Trophoblast cell (in vitro differentiated cells and primary cell): ENCODE results near the gene CNOT6.

Experiments used
- DNase-seq, 2 donors: peaks; one replicate each; pipeline ENCODE4 v3.0.0-alpha.2; 2016
- H2AFZ ChIP-seq: 2 replicates; pipeline ENCODE4 v1.6.1; 2013; ENCODE audit warnings: low read length, moderate library complexity, mild to moderate bottlenecking; ENCODE audit not compliant: insufficient read depth, poor library complexity
- H2AK5ac ChIP-seq: 2 replicates; pipeline ENCODE4 v1.6.1; 2013; ENCODE audit warnings: mild to moderate bottlenecking, low read length
- H2BK120ac ChIP-seq: 2 replicates; pipeline ENCODE4 v1.6.1; 2013; ENCODE audit warnings: low read length, mild to moderate bottlenecking, moderate library complexity; ENCODE audit not compliant: insufficient read depth, poor library complexity
- H2BK12ac ChIP-seq: 2 replicates; pipeline ENCODE4 v1.6.1; 2013; ENCODE audit warnings: mild to moderate bottlenecking, low read length, moderate library complexity
- H2BK5ac ChIP-seq: 2 replicates; pipeline ENCODE4 v1.6.1; 2013; ENCODE audit warnings: low read length, low read depth, moderate library complexity, mild to moderate bottlenecking; ENCODE audit not compliant: poor library complexity
- H3K14ac ChIP-seq: 2 replicates; pipeline ENCODE4 v1.6.1; 2013; ENCODE audit warnings: mild to moderate bottlenecking, low read length
- H3K18ac ChIP-seq: 2 replicates; pipeline ENCODE4 v1.6.1; 2013; ENCODE audit warnings: mild to moderate bottlenecking, low read length
- H3K23ac ChIP-seq: 2 replicates; pipeline ENCODE4 v1.6.1; 2013; ENCODE audit warnings: low read length
- H3K27ac ChIP-seq: 2 replicates; pipeline ENCODE4 v1.5.1; 2013; ENCODE audit warnings: low read depth, mild to moderate bottlenecking, inconsistent platforms, low read length, moderate library complexity
- H3K27me3 ChIP-seq: 2 replicates; pipeline ENCODE4 v1.6.1; 2013; ENCODE audit warnings: inconsistent platforms, mild to moderate bottlenecking, low read length, moderate library complexity; ENCODE audit not compliant: insufficient read depth
- H3K36me3 ChIP-seq, 2 experiments: 1 replicate in 1 of 2; 2 replicates in 1 of 2; pipeline ENCODE4 v1.6.1; 2013; ENCODE audit warnings: low read length in 2 of 2, mild to moderate bottlenecking in 2 of 2, moderate library complexity in 1 of 2; ENCODE audit not compliant: insufficient read depth in 2 of 2, control insufficient read depth in 1 of 2
- H3K4ac ChIP-seq: 2 replicates; pipeline ENCODE4 v1.6.1; 2013; ENCODE audit warnings: low read depth, mild to moderate bottlenecking, low read length, moderate library complexity
- H3K4me1 ChIP-seq, 2 experiments: 1 replicate in 1 of 2; 2 replicates in 1 of 2; pipeline ENCODE4 v1.6.1; 2013; ENCODE audit warnings: low read length in 2 of 2, mild to moderate bottlenecking in 2 of 2, moderate library complexity in 1 of 2; ENCODE audit not compliant: insufficient read depth in 2 of 2, control insufficient read depth in 1 of 2
- H3K4me2 ChIP-seq: 2 replicates; pipeline ENCODE4 v1.6.1; 2013; ENCODE audit warnings: inconsistent platforms, mild to moderate bottlenecking, low read length, moderate library complexity
- H3K4me3 ChIP-seq: 2 replicates; pipeline ENCODE4 v1.5.1; 2013; ENCODE audit warnings: mild to moderate bottlenecking, low read depth, low read length, inconsistent platforms
- H3K79me1 ChIP-seq: one replicate; pipeline ENCODE4 v1.6.1; 2013; ENCODE audit warnings: low read length
- H3K79me2 ChIP-seq: 2 replicates; pipeline ENCODE4 v1.6.1; 2013; ENCODE audit warnings: low read length, mild to moderate bottlenecking; ENCODE audit not compliant: control insufficient read depth, insufficient read depth, poor library complexity
- H3K9ac ChIP-seq: 2 replicates; pipeline ENCODE4 v1.6.1; 2013; ENCODE audit warnings: mild to moderate bottlenecking, low read length
- H3K9me3 ChIP-seq: 2 replicates; pipeline ENCODE4 v1.6.1; 2013; ENCODE audit warnings: low read depth, mild to moderate bottlenecking, control low read depth, inconsistent platforms, low read length; ENCODE audit not compliant: insufficient read depth
- H4K12ac ChIP-seq: 2 replicates; pipeline ENCODE4 v1.6.1; 2013; ENCODE audit warnings: low read depth, mild to moderate bottlenecking, low read length, moderate library complexity
- H4K8ac ChIP-seq: 2 replicates; pipeline ENCODE4 v1.6.1; 2013; ENCODE audit warnings: low read depth, mild to moderate bottlenecking, low read length, moderate library complexity
- H4K91ac ChIP-seq: one replicate; pipeline ENCODE4 v1.6.1; 2013; ENCODE audit warnings: low read depth, mild to moderate bottlenecking, low read length, moderate library complexity
- WGBS: extraction: QIAGEN DNeasy Blood & Tissue Kit; methylation state at CpG from one replicate; pipeline ENCODE4 v1.1.7; 2013; ENCODE audit warnings: missing lambda C conversion rate; ENCODE audit not compliant: insufficient read length, insufficient coverage; ENCODE audit errors: extremely low coverage; 5-methylcytosine and 5-hydroxymethylcytosine counted together

CNOT6 gene

GRCh38 chr5:180619563-180619915 is 125.4 kb downstream of the CNOT6 start:
- WGBS, result no CpG with 5 or more reads among the region's 22 CpGs

GRCh38 chr5:180620014-180620413 is 125.8 kb downstream of the CNOT6 start:
- Histone ChIP-seq H2BK12ac (no peak overlapping the region), H3K14ac (no peak overlapping the region), H2BK120ac (no peak overlapping the region), H3K4me1 (peaks cover 0 to 3% of the 10 kb centered on the region in 2 experiments), H3K18ac (no peak overlapping the region), H3K4ac (no peak overlapping the region), H3K27ac (no peak overlapping the region), H3K23ac (no peak overlapping the region), H4K91ac (no peak overlapping the region), H3K4me2 (no peak overlapping the region), H3K79me2 (no peaks in the 10 kb centered on the region), H4K12ac (no peak overlapping the region), H3K36me3 (no peaks in the 10 kb centered on the region), H3K27me3 (no peaks in the 10 kb centered on the region), H3K9ac (no peak overlapping the region), H3K9me3 (peaks cover 12% of the 10 kb centered on the region), H3K79me1 (no peaks in the 10 kb centered on the region), H2BK5ac (no peak overlapping the region), H4K8ac (no peak overlapping the region), H3K4me3 (no peak overlapping the region), H2AK5ac (no peak overlapping the region), H2AFZ (no peak overlapping the region)
- WGBS, result no CpG with 5 or more reads among the region's 14 CpGs
- DNase-seq, result no peak

More at GRCh38 chr5:180619563-180619915, 125.4 kb downstream of the CNOT6 start:
- Histone ChIP-seq H3K79me2 (no peaks in the 10 kb centered on the region), H3K4ac (no peak overlapping the region), H3K9ac (no peak overlapping the region), H3K27ac (no peak overlapping the region), H4K91ac (no peak overlapping the region), H4K12ac (no peak overlapping the region), H3K9me3 (peaks cover 12% of the 10 kb centered on the region), H3K4me2 (no peak overlapping the region), H2BK120ac (no peak overlapping the region), H3K14ac (no peak overlapping the region), H2BK5ac (no peak overlapping the region), H3K79me1 (no peaks in the 10 kb centered on the region), H3K4me1 (peaks cover 0 to 3% of the 10 kb centered on the region in 2 experiments), H3K27me3 (no peaks in the 10 kb centered on the region), H3K4me3 (no peak overlapping the region), H2BK12ac (no peak overlapping the region), H3K36me3 (no peaks in the 10 kb centered on the region), H3K23ac (no peak overlapping the region), H2AFZ (no peak overlapping the region), H3K18ac (no peak overlapping the region), H2AK5ac (no peak overlapping the region), H4K8ac (no peak overlapping the region)
- DNase-seq, result no peak

- no peak overlapping the region for H4K12ac ChIP-seq
These were observed 127.1 kb downstream of the CNOT6 start for GRCh38 chr5:180621311-180621710.

GRCh38 chr5:180622910-180623309 is 128.7 kb downstream of the CNOT6 start:
- H2AK5ac ChIP-seq, result no peak overlapping the region
- H3K27ac ChIP-seq, result no peak overlapping the region
- H3K79me1 ChIP-seq, result no peaks in the 10 kb centered on the region
- no peak overlapping the region for H3K4ac ChIP-seq
- H3K14ac ChIP-seq, result no peak overlapping the region
- no peak overlapping the region for H2AFZ ChIP-seq
- no peak overlapping the region for H3K4me3 ChIP-seq
- H3K9ac ChIP-seq, result no peak overlapping the region
- H2BK5ac ChIP-seq, result no peak overlapping the region
- no peak overlapping the region for H2BK120ac ChIP-seq
- WGBS, result no CpG with 5 or more reads among the region's 6 CpGs
- H4K8ac ChIP-seq, result no peak overlapping the region
- peaks cover 0 to 3% of the 10 kb centered on the region in 2 experiments for H3K4me1 ChIP-seq
- no peaks in the 10 kb centered on the region for H3K79me2 ChIP-seq
- no peak overlapping the region for H3K4me2 ChIP-seq
- no peak overlapping the region for H3K18ac ChIP-seq
- no peak overlapping the region for H4K12ac ChIP-seq
- no peak overlapping the region for H2BK12ac ChIP-seq
- H3K36me3 ChIP-seq, result no peaks in the 10 kb centered on the region
- no peaks in the 10 kb centered on the region for H3K27me3 ChIP-seq
- H3K23ac ChIP-seq, result no peak overlapping the region
- DNase-seq, result no peak
- no peak overlapping the region for H4K91ac ChIP-seq
- peaks cover 9% of the 10 kb centered on the region for H3K9me3 ChIP-seq

More at GRCh38 chr5:180621311-180621710, 127.1 kb downstream of the CNOT6 start:
- Histone ChIP-seq H3K9me3 (peaks cover 9% of the 10 kb centered on the region), H3K14ac (no peak overlapping the region), H3K23ac (no peak overlapping the region), H3K79me1 (no peaks in the 10 kb centered on the region), H4K8ac (no peak overlapping the region), H3K4me2 (no peak overlapping the region), H3K27ac (no peak overlapping the region), H3K4me1 (peaks cover 0 to 3% of the 10 kb centered on the region in 2 experiments), H2AK5ac (no peak overlapping the region), H3K18ac (no peak overlapping the region), H3K36me3 (no peaks in the 10 kb centered on the region), H2BK120ac (no peak overlapping the region), H3K4me3 (no peak overlapping the region), H2AFZ (no peak overlapping the region), H4K91ac (no peak overlapping the region), H3K9ac (no peak overlapping the region), H3K4ac (no peak overlapping the region), H2BK5ac (no peak overlapping the region), H2BK12ac (no peak overlapping the region), H3K27me3 (no peaks in the 10 kb centered on the region), H3K79me2 (no peaks in the 10 kb centered on the region)
- no peak for DNase-seq
- no CpG with 5 or more reads among the region's 32 CpGs for WGBS
